ENCODE data around the gene RBBP8. TPM values are rescaled to one million over a fixed set of nuclear protein-coding genes. Genes with fewer than 3 reads are reported as not detected.

RBBP8 gene
- total RNA-seq, 1 donor from 2014 or later, result 75.2 TPM

GRCh38 chr18:23056315-23056714 is 123.2 kb downstream of the RBBP8 start:
- H3K27me3 Mint-ChIP-seq, result peaks cover 14% of the 10 kb centered on the region
- H3K36me3 Mint-ChIP-seq (ENCODE audit: insufficient read depth), result no peaks in the 10 kb centered on the region

GRCh38 chr18:23057096-23057495 is 124.0 kb downstream of the RBBP8 start:
- peaks cover 14% of the 10 kb centered on the region for H3K27me3 Mint-ChIP-seq
- no peak for TF ChIP-seq CTCF (IDR thresholded peaks at IDR 0.05; ENCODE audit: unreplicated experiment)
- H3K4me1 Mint-ChIP-seq (ENCODE audit: low read depth), result no peaks in the 10 kb centered on the region
- no peaks in the 10 kb centered on the region for H3K9me3 Mint-ChIP-seq (ENCODE audit: low read depth)
- peak overlapping the region; percentile 64 for H3K27ac Mint-ChIP-seq
- H3K36me3 Mint-ChIP-seq (ENCODE audit: insufficient read depth), result no peaks in the 10 kb centered on the region
- no peak for DNase-seq (ENCODE audit: low spot score, unreplicated experiment)
- H3K4me3 Mint-ChIP-seq (ENCODE audit: low read depth), result no peak overlapping the region

More at GRCh38 chr18:23056315-23056714, 123.2 kb downstream of the RBBP8 start:
- TF ChIP-seq CTCF (IDR thresholded peaks at IDR 0.05; ENCODE audit: unreplicated experiment), result no peak
- no peak for DNase-seq (ENCODE audit: low spot score, unreplicated experiment)
- Mint-ChIP-seq H3K9me3 (ENCODE audit: low read depth) (no peaks in the 10 kb centered on the region), H3K4me1 (ENCODE audit: low read depth) (no peaks in the 10 kb centered on the region), H3K4me3 (ENCODE audit: low read depth) (no peak overlapping the region), H3K27ac (no peak overlapping the region)

GRCh38 chr18:23058746-23059415 is 125.8 kb downstream of the RBBP8 start:
- no peaks in the 10 kb centered on the region for H3K4me1 Mint-ChIP-seq (ENCODE audit: low read depth)
- H3K27me3 Mint-ChIP-seq, result peaks cover 10% of the 10 kb centered on the region
- no peak overlapping the region for H3K4me3 Mint-ChIP-seq (ENCODE audit: low read depth)
- DNase-seq (ENCODE audit: low spot score, unreplicated experiment), result no peak
- H3K36me3 Mint-ChIP-seq (ENCODE audit: insufficient read depth), result peaks cover 2% of the 10 kb centered on the region
- no peak overlapping the region for H3K27ac Mint-ChIP-seq
- TF ChIP-seq CTCF (IDR thresholded peaks at IDR 0.05; ENCODE audit: unreplicated experiment), result no peak
- H3K9me3 Mint-ChIP-seq (ENCODE audit: low read depth), result peaks cover 8% of the 10 kb centered on the region

GRCh38 chr18:23059541-23060465 is 126.7 kb downstream of the RBBP8 start:
- Mint-ChIP-seq H3K27me3 (peaks cover 4% of the 10 kb centered on the region), H3K4me3 (ENCODE audit: low read depth) (no peak overlapping the region), H3K4me1 (ENCODE audit: low read depth) (no peaks in the 10 kb centered on the region)

More at GRCh38 chr18:23059541-23060465, 126.7 kb downstream of the RBBP8 start:
- no peak for DNase-seq (ENCODE audit: low spot score, unreplicated experiment)
- no peak for TF ChIP-seq CTCF (IDR thresholded peaks at IDR 0.05; ENCODE audit: unreplicated experiment)
- Mint-ChIP-seq H3K27ac (no peak overlapping the region), H3K36me3 (ENCODE audit: insufficient read depth) (peaks cover 2% of the 10 kb centered on the region), H3K9me3 (ENCODE audit: low read depth) (peaks cover 8% of the 10 kb centered on the region)
